SU-DHL-6 (cell line): Measurements from ENCODE around the gene SF3B1.

Experiments used
- EZH2phosphoT487 ChIP-seq: fragments of 200-600 bp; sonication (generic), shearing (Covaris generic); conservative IDR thresholded peaks from 2 replicates; pipeline ENCODE4 v1.6.1; 2018; ENCODE audit warnings: mild to moderate bottlenecking, antibody characterized with exemption, low read length, moderate library complexity, mixed read lengths
- TF ChIP-seq, protein P1 (sequence below): fragments of 200-600 bp; sonication (generic); IDR thresholded peaks from one replicate; pipeline ENCODE4 v1.5.1; 2017; ENCODE audit warnings: antibody characterized with exemption, mild to moderate bottlenecking, low read length, moderate library complexity; ENCODE audit not compliant: insufficient read depth, poor library complexity, severe bottlenecking

DNA sequence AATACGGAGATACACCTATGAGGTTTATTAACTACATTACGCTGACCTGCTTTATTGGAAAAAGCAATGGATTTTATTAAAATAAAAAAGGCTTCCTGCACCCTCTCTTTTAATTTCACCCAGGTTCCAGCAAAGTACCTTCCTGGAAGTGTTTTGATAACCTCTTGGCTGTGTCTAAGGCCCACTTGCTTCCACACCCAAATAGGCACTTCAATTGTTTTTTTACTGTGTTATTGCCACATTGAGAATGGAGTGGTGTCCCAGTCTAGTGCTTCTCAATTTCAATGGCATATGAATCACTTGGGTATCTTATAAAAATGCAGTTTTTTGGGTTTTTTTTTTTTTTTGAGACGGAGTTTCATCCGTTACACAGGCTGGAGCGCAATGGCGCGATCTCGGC is 47.6 kb downstream of the SF3B1 start:
- TF ChIP-seq, protein P1, sequence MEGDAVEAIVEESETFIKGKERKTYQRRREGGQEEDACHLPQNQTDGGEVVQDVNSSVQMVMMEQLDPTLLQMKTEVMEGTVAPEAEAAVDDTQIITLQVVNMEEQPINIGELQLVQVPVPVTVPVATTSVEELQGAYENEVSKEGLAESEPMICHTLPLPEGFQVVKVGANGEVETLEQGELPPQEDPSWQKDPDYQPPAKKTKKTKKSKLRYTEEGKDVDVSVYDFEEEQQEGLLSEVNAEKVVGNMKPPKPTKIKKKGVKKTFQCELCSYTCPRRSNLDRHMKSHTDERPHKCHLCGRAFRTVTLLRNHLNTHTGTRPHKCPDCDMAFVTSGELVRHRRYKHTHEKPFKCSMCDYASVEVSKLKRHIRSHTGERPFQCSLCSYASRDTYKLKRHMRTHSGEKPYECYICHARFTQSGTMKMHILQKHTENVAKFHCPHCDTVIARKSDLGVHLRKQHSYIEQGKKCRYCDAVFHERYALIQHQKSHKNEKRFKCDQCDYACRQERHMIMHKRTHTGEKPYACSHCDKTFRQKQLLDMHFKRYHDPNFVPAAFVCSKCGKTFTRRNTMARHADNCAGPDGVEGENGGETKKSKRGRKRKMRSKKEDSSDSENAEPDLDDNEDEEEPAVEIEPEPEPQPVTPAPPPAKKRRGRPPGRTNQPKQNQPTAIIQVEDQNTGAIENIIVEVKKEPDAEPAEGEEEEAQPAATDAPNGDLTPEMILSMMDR, result no peak
- TF ChIP-seq EZH2phosphoT487, result no peak
